SK-MEL-5 (cell line): Measurements from ENCODE around the gene LRIG3. TPM values are rescaled to one million over a fixed set of nuclear protein-coding genes. Genes with fewer than 3 reads are reported as not detected.
"Not testable (repeated sequence)": the region's sequence is repeated elsewhere in the genome, so short reads cannot be mapped to it uniquely, and the experiment has no call there.

ENCODE experiments used
- DNase-seq: peaks from one replicate; pipeline ENCODE4 v3.0.0-alpha.2; 2016; ENCODE audit warnings: low read depth, low spot score
- in situ Hi-C: cut with HindIII; loops from 2 replicates; pipeline ENCODE4 v1.10.0; 2016; ENCODE audit warnings: low sequenced_read_pairs, high pct_unique_total_duplicates, low pct_unique_long_range_greater_than_20kb
- total RNA-seq: library from RNA; depleted of rRNA; stranded (reverse); fragments of >200 nt; shearing (Covaris generic); gene quantifications from 2 replicates; pipeline ENCODE4 v1.2.3, GENCODE V29; 2014

The LRIG3 gene
- total RNA-seq, 1 experiment from 2014 or later, result 8.9 TPM

- in situ Hi-C loops, result no loop called here
- no peak for DNase-seq
These were observed 3.3 kb downstream of the LRIG3 start for GRCh38 chr12:58916921-58917511.

GRCh38 chr12:58916161-58916621, 4.1 kb downstream of the LRIG3 start:
- no peak for DNase-seq
- in situ Hi-C loops, result no loop called here

- no peak for DNase-seq
- in situ Hi-C loops, result no loop called here
These were observed 4.7 kb downstream of the LRIG3 start for GRCh38 chr12:58915634-58916033.

- in situ Hi-C loops, result no loop called here
- no peak for DNase-seq
These were observed 5.3 kb downstream of the LRIG3 start for GRCh38 chr12:58915037-58915436.

- no peak for DNase-seq
- in situ Hi-C loops, result no loop called here
These were observed 5.8 kb downstream of the LRIG3 start for GRCh38 chr12:58914457-58914856.

GRCh38 chr12:58907391-58907790, 12.9 kb downstream of the LRIG3 start:
- in situ Hi-C loops, result no loop called here

GRCh38 chr12:58906917-58907316, 13.4 kb downstream of the LRIG3 start:
- in situ Hi-C loops, result no loop called here
- DNase-seq, result no peak

More at GRCh38 chr12:58907391-58907790, 12.9 kb downstream of the LRIG3 start:
- no peak for DNase-seq

- DNase-seq, result no peak
- in situ Hi-C loops, result no loop called here
These were observed 14.9 kb downstream of the LRIG3 start for GRCh38 chr12:58905422-58905821.

GRCh38 chr12:58902726-58903125, 17.6 kb downstream of the LRIG3 start:
- DNase-seq, in situ Hi-C loops: not testable (repeated sequence)

GRCh38 chr12:58901664-58902063, 18.6 kb downstream of the LRIG3 start:
- in situ Hi-C loops, result no loop called here
- no peak for DNase-seq

- in situ Hi-C loops, result no loop called here
- no peak for DNase-seq
These were observed 22.3 kb downstream of the LRIG3 start for GRCh38 chr12:58897969-58898368.

- in situ Hi-C loops, result no loop called here
- DNase-seq, result no peak
These were observed 24.0 kb downstream of the LRIG3 start for GRCh38 chr12:58896278-58896677.

- in situ Hi-C loops, result no loop called here
These were observed 25.3 kb downstream of the LRIG3 start for GRCh38 chr12:58895053-58895452.

GRCh38 chr12:58894040-58894439, 26.3 kb downstream of the LRIG3 start:
- DNase-seq, result peak; percentile 14
- in situ Hi-C loops, result no loop called here

More at GRCh38 chr12:58895053-58895452, 25.3 kb downstream of the LRIG3 start:
- no peak for DNase-seq

GRCh38 chr12:58893495-58893894, 26.8 kb downstream of the LRIG3 start:
- DNase-seq, result no peak
- in situ Hi-C loops, result no loop called here

- DNase-seq, result peak; percentile 52
- in situ Hi-C loops, result no loop called here
These were observed 30.7 kb downstream of the LRIG3 start for GRCh38 chr12:58889557-58889956.

GRCh38 chr12:58888131-58888783, 32.0 kb downstream of the LRIG3 start:
- in situ Hi-C loops, result no loop called here
- DNase-seq, result no peak

- in situ Hi-C loops, result no loop called here
- DNase-seq, result no peak
These were observed 33.2 kb downstream of the LRIG3 start for GRCh38 chr12:58887068-58887467.

- DNase-seq, result no peak
- in situ Hi-C loops, result no loop called here
These were observed 33.8 kb downstream of the LRIG3 start for GRCh38 chr12:58886474-58886873.
